H7 (cell line): ENCODE measurements around the gene DLX6. TPM values are rescaled to one million over a fixed set of nuclear protein-coding genes. Genes with fewer than 3 reads are reported as not detected.

Source experiments
- DNase-seq: peaks from one replicate; pipeline ENCODE4 v3.0.0; 2012
- H3K27me3 ChIP-seq: 2 replicates; pipeline ENCODE4 v1.6.0; 2011; ENCODE audit warnings: mild to moderate bottlenecking, low read length; ENCODE audit not compliant: control insufficient read depth, insufficient read depth
- H3K36me3 ChIP-seq: replicated peaks from 2 replicates; pipeline ENCODE4 v1.5.1; 2011; ENCODE audit warnings: low read length; ENCODE audit not compliant: control insufficient read depth, insufficient read depth
- H3K4me3 ChIP-seq: 2 replicates; pipeline ENCODE4 v1.5.1; 2011; ENCODE audit warnings: low read depth, mild to moderate bottlenecking, control low read depth, low read length, moderate library complexity; ENCODE audit not compliant: insufficient read depth
- total RNA-seq: library from RNA; depleted of rRNA; stranded (reverse); fragments of >200 nt; shearing (Covaris generic); gene quantifications from 2 replicates; pipeline ENCODE4 v1.2.3, GENCODE V29; 2014

DLX6 gene
- total RNA-seq, 1 experiment from 2014 or later: not detected

- no peaks in the 10 kb centered on the region for H3K36me3 ChIP-seq
- DNase-seq: peak; percentile 93
- H3K27me3 ChIP-seq: peaks cover 91% of the 10 kb centered on the region
- H3K4me3 ChIP-seq: no peak overlapping the region
Observed at GRCh38 chr7:97001656-97002554, 3.4 kb upstream of the DLX6 start.

- peaks cover 91% of the 10 kb centered on the region for H3K27me3 ChIP-seq
- DNase-seq: peak; percentile 51
Observed at GRCh38 chr7:97002555-97003261, 2.6 kb upstream of the DLX6 start.

GRCh38 chr7:97003262-97004246 lies 1.8 kb upstream of the DLX6 start:
- H3K4me3 ChIP-seq: no peak overlapping the region
- peak; percentile 71 for DNase-seq
- peaks cover 91% of the 10 kb centered on the region for H3K27me3 ChIP-seq
- H3K36me3 ChIP-seq: no peaks in the 10 kb centered on the region

More at GRCh38 chr7:97002555-97003261, 2.6 kb upstream of the DLX6 start:
- H3K36me3 ChIP-seq: no peaks in the 10 kb centered on the region
- no peak overlapping the region for H3K4me3 ChIP-seq

- H3K27me3 ChIP-seq: peaks cover 91% of the 10 kb centered on the region
- H3K4me3 ChIP-seq: peak overlapping the region; percentile 38
- no peak for DNase-seq
- H3K36me3 ChIP-seq: no peaks in the 10 kb centered on the region
Observed at GRCh38 chr7:97004247-97005182, 838 bp upstream of the DLX6 start.

- DNase-seq: peak; percentile 91
- Histone ChIP-seq H3K4me3 (peak overlapping the region; percentile 38), H3K36me3 (no peaks in the 10 kb centered on the region), H3K27me3 (peaks cover 91% of the 10 kb centered on the region)
Observed at GRCh38 chr7:97006055-97006815, 882 bp downstream of the DLX6 start.

- peaks cover 92% of the 10 kb centered on the region for H3K27me3 ChIP-seq
- peak; percentile 77 for DNase-seq
- H3K4me3 ChIP-seq: peak overlapping the region; percentile 38
- H3K36me3 ChIP-seq: no peaks in the 10 kb centered on the region
Observed at GRCh38 chr7:97006816-97007582, 1.6 kb downstream of the DLX6 start.

- Histone ChIP-seq H3K4me3 (no peak overlapping the region), H3K27me3 (peaks cover 92% of the 10 kb centered on the region), H3K36me3 (no peaks in the 10 kb centered on the region)
- DNase-seq: no peak
Observed at GRCh38 chr7:97007583-97007861, 2.2 kb downstream of the DLX6 start.

GRCh38 chr7:97008275-97008917 lies 3.0 kb downstream of the DLX6 start:
- DNase-seq: no peak
- no peak overlapping the region for H3K4me3 ChIP-seq
- H3K27me3 ChIP-seq: peaks cover 92% of the 10 kb centered on the region
- no peaks in the 10 kb centered on the region for H3K36me3 ChIP-seq

- Histone ChIP-seq H3K4me3 (no peak overlapping the region), H3K27me3 (peaks cover 92% of the 10 kb centered on the region), H3K36me3 (no peaks in the 10 kb centered on the region)
- peak; percentile 66 for DNase-seq
Observed at GRCh38 chr7:97009753-97010732, 4.7 kb downstream of the DLX6 start.

- Histone ChIP-seq H3K36me3 (no peaks in the 10 kb centered on the region), H3K27me3 (peaks cover 98% of the 10 kb centered on the region), H3K4me3 (no peak overlapping the region)
- no peak for DNase-seq
Observed at GRCh38 chr7:97011104-97011503, 5.8 kb downstream of the DLX6 start.
